ENCODE data around the gene UBAC2. TPM values are rescaled to one million over a fixed set of nuclear protein-coding genes. Genes with fewer than 3 reads are reported as not detected.

Gene UBAC2
- total and polyA plus RNA-seq, 4 donors: 32.9 to 42.3 (median 35.3) TPM

- no peak for DNase-seq (ENCODE audit: low spot score)
- no peaks in the 10 kb centered on the region for H3K36me3 ChIP-seq (ENCODE audit: control insufficient read depth in 4 of 4, insufficient read depth in 3 of 4, low read depth in 1 of 4, low read length in 3 of 4)
- no peak overlapping the region for H3K27ac ChIP-seq (ENCODE audit: low read depth in 1 of 2, low read length in 2 of 2)
- no peak for TF ChIP-seq GABPA (IDR thresholded peaks at IDR 0.05 in 1 of 2, conservative IDR thresholded peaks at IDR 0.05 in 1 of 2)
- no peak for TF ChIP-seq CTCF (IDR thresholded peaks at IDR 0.05; ENCODE audit: low read depth, low read length, missing input control)
- TF ChIP-seq ZBTB33 (IDR thresholded peaks at IDR 0.05): no peak
- no peak for TF ChIP-seq RAD21 (IDR thresholded peaks at IDR 0.05)
- no peak for TF ChIP-seq SP1 (IDR thresholded peaks at IDR 0.05)
- TF ChIP-seq MAX (IDR thresholded peaks at IDR 0.05): no peak
- no peak for TF ChIP-seq YY1 (IDR thresholded peaks at IDR 0.05)
- TF ChIP-seq NR2F2 (IDR thresholded peaks at IDR 0.05): no peak
- H3K9ac ChIP-seq (ENCODE audit: low read depth in 1 of 2, low read length in 2 of 2): no peak overlapping the region
- no peaks in the 10 kb centered on the region for H3K9me3 ChIP-seq (ENCODE audit: control insufficient read depth in 4 of 4, low read length in 3 of 4)
- H3K4me1 ChIP-seq (ENCODE audit: control insufficient read depth in 4 of 4, insufficient read depth in 4 of 4, low read length in 3 of 4): peaks cover 0 to 7% (median 4%) of the 10 kb centered on the region in 4 donors
- 89% methylated on average over 18 of the region's 18 CpGs for WGBS
- H3K4me3 ChIP-seq (ENCODE audit: low read depth in 1 of 3, low read length in 3 of 3): no peak overlapping the region
- H3K27me3 ChIP-seq (ENCODE audit: control insufficient read depth in 4 of 4, insufficient read depth in 4 of 4, low read length in 3 of 4): peaks cover 0 to 8% (median 0%) of the 10 kb centered on the region in 4 donors
Observed at GRCh38 chr13:99172951-99173350, 27.7 kb upstream of the UBAC2 start.

GRCh38 chr13:99173606-99174005, 27.0 kb upstream of the UBAC2 start:
- peaks cover 0 to 8% (median 0%) of the 10 kb centered on the region in 4 donors for H3K27me3 ChIP-seq (ENCODE audit: control insufficient read depth in 4 of 4, insufficient read depth in 4 of 4, low read length in 3 of 4)
- WGBS: 83% methylated on average over 3 of the region's 3 CpGs

More at GRCh38 chr13:99173606-99174005, 27.0 kb upstream of the UBAC2 start:
- no peaks in the 10 kb centered on the region for H3K36me3 ChIP-seq (ENCODE audit: control insufficient read depth in 4 of 4, insufficient read depth in 3 of 4, low read depth in 1 of 4, low read length in 3 of 4)
- H3K4me3 ChIP-seq (ENCODE audit: low read depth in 1 of 3, low read length in 3 of 3): no peak overlapping the region
- H3K9ac ChIP-seq (ENCODE audit: low read depth in 1 of 2, low read length in 2 of 2): no peak overlapping the region
- H3K4me1 ChIP-seq (ENCODE audit: control insufficient read depth in 4 of 4, insufficient read depth in 4 of 4, low read length in 3 of 4): peaks cover 0 to 7% (median 4%) of the 10 kb centered on the region in 4 donors
- H3K9me3 ChIP-seq (ENCODE audit: control insufficient read depth in 4 of 4, low read length in 3 of 4): no peaks in the 10 kb centered on the region
- H3K27ac ChIP-seq (ENCODE audit: low read depth in 1 of 2, low read length in 2 of 2): no peak overlapping the region
- no peak for DNase-seq (ENCODE audit: low spot score)
- TF ChIP-seq FOXA2 (IDR thresholded peaks at IDR 0.05) (no peak), MAX (IDR thresholded peaks at IDR 0.05) (no peak), GABPA (IDR thresholded peaks at IDR 0.05 in 1 of 2, conservative IDR thresholded peaks at IDR 0.05 in 1 of 2) (no peak), FOXA1 (IDR thresholded peaks at IDR 0.05) (no peak), CTCF (IDR thresholded peaks at IDR 0.05; ENCODE audit: low read depth, low read length, missing input control) (no peak), REST (IDR thresholded peaks at IDR 0.05) (no peak), RXRA (IDR thresholded peaks at IDR 0.05) (no peak), ATF3 (IDR thresholded peaks at IDR 0.05) (no peak), ZBTB33 (IDR thresholded peaks at IDR 0.05) (no peak), YY1 (IDR thresholded peaks at IDR 0.05) (no peak), SP1 (IDR thresholded peaks at IDR 0.05) (no peak), JUND (IDR thresholded peaks at IDR 0.05) (no peak), HNF4A (conservative IDR thresholded peaks at IDR 0.05) (no peak)
